ENCODE measurements around the gene GAPT.

GRCh38 chr5:58505971-58506640 lies 14.9 kb downstream of the GAPT start:
- no peak for TF ChIP-seq CTCF (conservative IDR thresholded peaks at IDR 0.05 in 1 of 2, IDR thresholded peaks at IDR 0.05 in 1 of 2; ENCODE audit: extremely low read depth in 1 of 2, insufficient read depth in 1 of 2, low read depth in 1 of 2, low read length in 2 of 2)
- TF ChIP-seq EZH2 (IDR thresholded peaks at IDR 0.05; ENCODE audit: borderline replicate concordance, low read length) = no peak
